ENCODE results near the gene PPA1. TPM values are rescaled to one million over a fixed set of nuclear protein-coding genes. Genes with fewer than 3 reads are reported as not detected.

The PPA1 gene
- total and polyA plus RNA-seq, 8 donors: 83.5 to 122 (median 102) TPM

- WGBS, 2 donors: 58 to 69% methylated on average over 4 of the region's 4 CpGs
- intact Hi-C loops (cut with DNase I): no loop called here
These were observed 41.9 kb downstream of the PPA1 start for GRCh38 chr10:70191161-70191971.

GRCh38 chr10:70190581-70190980 lies 42.6 kb downstream of the PPA1 start:
- Histone ChIP-seq H3K27me3 (no peaks in the 10 kb centered on the region), H3K36me3 (no peaks in the 10 kb centered on the region), H3K4me3 (no peak overlapping the region), H3K4me1 (peaks cover 0 to 9% (median 9%) of the 10 kb centered on the region in 3 donors), H3K9me3 (no peaks in the 10 kb centered on the region), H3K27ac (no peak overlapping the region)
- ATAC-seq (no peak), DNase-seq (no peak), FAIRE-seq (no peak)
- WGBS, 2 donors: 78 to 84% methylated on average over 5 of the region's 5 CpGs
- intact Hi-C loops (cut with DNase I): no loop called here
- no peak for TF ChIP-seq CTCF (IDR thresholded peaks at IDR 0.05)

More at GRCh38 chr10:70191161-70191971, 41.9 kb downstream of the PPA1 start:
- Histone ChIP-seq H3K27me3 (no peaks in the 10 kb centered on the region), H3K27ac (no peak overlapping the region), H3K36me3 (no peaks in the 10 kb centered on the region), H3K4me1 (peaks cover 0 to 9% (median 9%) of the 10 kb centered on the region in 3 donors), H3K9me3 (no peaks in the 10 kb centered on the region), H3K4me3 (no peak overlapping the region)
- DNase-seq (no peak), ATAC-seq (peak in 2 of 4 donors; percentile 24 to 32), FAIRE-seq (no peak)
- no peak for TF ChIP-seq CTCF (IDR thresholded peaks at IDR 0.05)

GRCh38 chr10:70190102-70190501 lies 43.1 kb downstream of the PPA1 start:
- Histone ChIP-seq H3K36me3 (no peaks in the 10 kb centered on the region), H3K9me3 (no peaks in the 10 kb centered on the region), H3K4me3 (no peak overlapping the region), H3K27me3 (no peaks in the 10 kb centered on the region), H3K4me1 (peaks cover 0 to 9% (median 9%) of the 10 kb centered on the region in 3 donors), H3K27ac (no peak overlapping the region)
- no peak for FAIRE-seq
- DNase-seq: no peak
- intact Hi-C loops (cut with DNase I): no loop called here
- WGBS, 2 donors: 88 to 89% methylated on average over 8 of the region's 8 CpGs
- no peak for TF ChIP-seq CTCF (IDR thresholded peaks at IDR 0.05)
- ATAC-seq: no peak

GRCh38 chr10:70188768-70189167 lies 44.5 kb downstream of the PPA1 start:
- H3K4me3 ChIP-seq: no peak overlapping the region
- DNase-seq (no peak), FAIRE-seq (no peak), ATAC-seq (no peak)
- intact Hi-C loops (cut with DNase I): no loop called here
- WGBS, 2 donors: 56 to 93% methylated on average over 1 of the region's 1 CpG
- no peaks in the 10 kb centered on the region for H3K9me3 ChIP-seq
- no peak overlapping the region for H3K27ac ChIP-seq
- TF ChIP-seq CTCF (IDR thresholded peaks at IDR 0.05): no peak
- H3K36me3 ChIP-seq: no peaks in the 10 kb centered on the region
- peaks cover 0 to 9% (median 9%) of the 10 kb centered on the region in 3 donors for H3K4me1 ChIP-seq
- H3K27me3 ChIP-seq: no peaks in the 10 kb centered on the region

- H3K4me1 ChIP-seq: no peaks in the 10 kb centered on the region
- 74 to 78% methylated on average over 3 of the region's 3 CpGs for WGBS, 2 donors
- DNase-seq: no peak
- ATAC-seq: no peak
- H3K4me3 ChIP-seq: no peak overlapping the region
- no peak for FAIRE-seq
- intact Hi-C loops (cut with DNase I): no loop called here
- no peaks in the 10 kb centered on the region for H3K27me3 ChIP-seq
- TF ChIP-seq CTCF (IDR thresholded peaks at IDR 0.05): no peak
- no peaks in the 10 kb centered on the region for H3K36me3 ChIP-seq
- no peak overlapping the region for H3K27ac ChIP-seq
- H3K9me3 ChIP-seq: no peaks in the 10 kb centered on the region
These were observed 46.7 kb downstream of the PPA1 start for GRCh38 chr10:70186571-70186970.

Data from pancreas (tissue), 10 donors.